Panc1 (cell line): ENCODE measurements around the gene RAB12. TPM values are rescaled to one million over a fixed set of nuclear protein-coding genes. Genes with fewer than 3 reads are reported as not detected.
"Not testable (repeated sequence)": the region's sequence is repeated elsewhere in the genome, so short reads cannot be mapped to it uniquely, and the experiment has no call there.

ENCODE experiments used
- ATAC-seq: fragments of 200-7000 bp; cut with Tn5 transposase; 2 replicates; pipeline ENCODE4 v1.9.1; 2020; ENCODE audit warnings: mild to moderate bottlenecking, moderate library complexity
- BruUV-seq: library from RNA; stranded (reverse); fragments of 400-500 nt; replicated peaks from 2 replicates; lab custom pipeline; 2021; lab: Mats Ljungman, UMichigan
- CTCF ChIA-PET: fragments of 300-600 bp; sonication (Branson Sonifier 250); formaldehyde crosslinking; loops from one replicate; lab custom pipeline; 2022; ENCODE audit warnings: antibody characterized with exemption; lab: Charles Lee
- POLR2A ChIA-PET: fragments of 300-600 bp; sonication (Branson Sonifier 250); formaldehyde crosslinking; loops from one replicate; lab custom pipeline; 2022; ENCODE audit warnings: antibody characterized with exemption; lab: Charles Lee
- DNase-seq: peaks from one replicate; pipeline ENCODE4 v3.0.0-alpha.2; 2010; ENCODE audit warnings: low read depth, low spot score
- H3K27ac ChIP-seq: 2 replicates; pipeline ENCODE4 v1.5.1; 2011; ENCODE audit warnings: mild to moderate bottlenecking, low read length, inconsistent platforms
- H3K27me3 ChIP-seq: fragments of 200-500 bp; sonication (Bioruptor generic); 2 replicates; pipeline ENCODE4 v1.6.0; 2014; ENCODE audit warnings: low read length, inconsistent platforms; ENCODE audit not compliant: control insufficient read depth, insufficient read depth
- H3K36me3 ChIP-seq: fragments of 200-500 bp; sonication (Bioruptor generic); 2 replicates; pipeline ENCODE4 v1.5.1; 2014; ENCODE audit warnings: inconsistent platforms, mild to moderate bottlenecking, low read length, moderate library complexity; ENCODE audit not compliant: control insufficient read depth, insufficient read depth
- H3K4me1 ChIP-seq: 2 replicates; pipeline ENCODE4 v1.5.1; 2011; ENCODE audit warnings: inconsistent platforms, mild to moderate bottlenecking, low read length, moderate library complexity; ENCODE audit not compliant: control insufficient read depth, insufficient read depth
- H3K4me3 ChIP-seq, 2 experiments: 2 replicates each; pipeline ENCODE4 v1.5.1; 2011 to 2012; ENCODE audit warnings: low read depth in 2 of 2, low read length in 2 of 2, mild to moderate bottlenecking in 2 of 2, inconsistent platforms in 1 of 2, moderate library complexity in 1 of 2
- H3K9me3 ChIP-seq: fragments of 200-500 bp; sonication (Bioruptor generic); 2 replicates; pipeline ENCODE4 v1.5.1; 2014; ENCODE audit warnings: low read depth, mild to moderate bottlenecking, inconsistent platforms, low read length, moderate library complexity; ENCODE audit not compliant: control insufficient read depth, insufficient read depth
- CTCF ChIP-seq: fragments of 450-650 bp; IDR thresholded peaks from 2 replicates; pipeline ENCODE4 v1.5.1; 2017; ENCODE audit warnings: mild to moderate bottlenecking
- POLR2AphosphoS5 ChIP-seq: IDR thresholded peaks from 2 replicates; pipeline ENCODE4 v1.6.1; 2012; ENCODE audit warnings: mild to moderate bottlenecking, low read depth, low read length, moderate library complexity
- REST ChIP-seq, 2 experiments: IDR thresholded peaks; 2 replicates each; pipeline ENCODE4 v1.6.1; 2011 to 2012; ENCODE audit warnings: low read depth in 2 of 2, control low read depth in 1 of 2, low read length in 1 of 2, mild to moderate bottlenecking in 1 of 2, moderate library complexity in 1 of 2; ENCODE audit not compliant: insufficient read depth in 1 of 2
- SIN3A ChIP-seq: IDR thresholded peaks from 2 replicates; pipeline ENCODE4 v1.6.1; 2012; ENCODE audit warnings: low read depth, mild to moderate bottlenecking, low read length, moderate library complexity, borderline replicate concordance; ENCODE audit not compliant: insufficient read depth
- TCF7L2 ChIP-seq: IDR thresholded peaks from 2 replicates; pipeline ENCODE4 v1.6.1; 2011; ENCODE audit warnings: mild to moderate bottlenecking, low read depth, low read length, inconsistent platforms
- in situ Hi-C: cut with HindIII; loops from 2 replicates; pipeline ENCODE4 v1.10.0; 2016; ENCODE audit warnings: low sequenced_read_pairs, low pct_unique_long_range_greater_than_20kb
- intact Hi-C: fragments of 100-400 bp; cut with micrococcal nuclease; formaldehyde crosslinking; loops from one replicate; pipeline ENCODE4 v1.10.0; 2022; ENCODE audit not compliant: unreplicated experiment
- total RNA-seq: library from RNA; stranded (reverse); gene quantifications from one replicate; pipeline ENCODE4 v1.2.1, GENCODE V29; 2021; ENCODE audit not compliant: unreplicated experiment

Gene RAB12
- total RNA-seq, 1 experiment from 2014 or later, result 35.7 TPM

GRCh38 chr18:8643326-8643878, 34.2 kb downstream of the RAB12 start:
- H3K27ac ChIP-seq, result no peak overlapping the region
- peaks cover 5% of the 10 kb centered on the region for H3K36me3 ChIP-seq
- H3K9me3 ChIP-seq, result no peaks in the 10 kb centered on the region
- DNase-seq, result no peak
- no peak for ATAC-seq
- POLR2A ChIA-PET, result interaction anchor here (0.6 kb wide), 1 partner anchor 18 kb away, joined by 4 read pairs; no protein-coding TSS in a partner anchor
- BruUV-seq, result no TSS peak
- intact Hi-C loops (no loop called here), in situ Hi-C loops (no loop called here)
- H3K4me1 ChIP-seq, result no peaks in the 10 kb centered on the region
- no peaks in the 10 kb centered on the region for H3K27me3 ChIP-seq
- CTCF ChIA-PET, result interaction anchor here (0.6 kb wide), 1 partner anchor 451 kb away, joined by 4 read pairs; no protein-coding TSS in a partner anchor
- H3K4me3 ChIP-seq, result no peak overlapping the region
- no peak for TF ChIP-seq POLR2AphosphoS5
- TF ChIP-seq TCF7L2, result no peak
- TF ChIP-seq SIN3A, result no peak
- TF ChIP-seq REST (IDR thresholded peaks at IDR 0.05; ENCODE audit: insufficient read depth in 1 of 2, low read depth in 2 of 2, low read length in 1 of 2), result no peak
- no peak for TF ChIP-seq CTCF

GRCh38 chr18:8647359-8647758, 38.1 kb downstream of the RAB12 start:
- H3K27ac ChIP-seq, H3K4me3 ChIP-seq, H3K9me3 ChIP-seq, ATAC-seq, in situ Hi-C loops, H3K27me3 ChIP-seq, POLR2A ChIA-PET, H3K36me3 ChIP-seq, intact Hi-C loops, CTCF ChIA-PET, H3K4me1 ChIP-seq, DNase-seq, BruUV-seq: not testable (repeated sequence)

GRCh38 chr18:8651478-8652261, 42.4 kb downstream of the RAB12 start:
- H3K4me3 ChIP-seq, H3K4me1 ChIP-seq, H3K9me3 ChIP-seq, intact Hi-C loops, in situ Hi-C loops, H3K27me3 ChIP-seq, CTCF ChIA-PET, BruUV-seq, POLR2A ChIA-PET, DNase-seq, ATAC-seq, H3K27ac ChIP-seq, H3K36me3 ChIP-seq: not testable (repeated sequence)
